ENCODE data around the gene GUCA2B. TPM values are rescaled to one million over a fixed set of nuclear protein-coding genes. Genes with fewer than 3 reads are reported as not detected.

Gene GUCA2B
- total RNA-seq, 2 donors from 2014 or later, result not detected

- intact Hi-C loops (cut with DNase I), result no loop called here
- DNase-seq (no peak), ATAC-seq (no peak)
Measured at GRCh38 chr1:42163536-42164503, 10.6 kb downstream of the GUCA2B start.

GRCh38 chr1:42164551-42165420 is 11.6 kb downstream of the GUCA2B start, which contains the start of gene GUCA2A:
GUCA2A (minus strand) TSS chr1:42164745; CDS start chr1:42164712, 33 bp downstream.
- intact Hi-C loops (cut with DNase I), result no loop called here
- ATAC-seq, result no peak

DNA sequence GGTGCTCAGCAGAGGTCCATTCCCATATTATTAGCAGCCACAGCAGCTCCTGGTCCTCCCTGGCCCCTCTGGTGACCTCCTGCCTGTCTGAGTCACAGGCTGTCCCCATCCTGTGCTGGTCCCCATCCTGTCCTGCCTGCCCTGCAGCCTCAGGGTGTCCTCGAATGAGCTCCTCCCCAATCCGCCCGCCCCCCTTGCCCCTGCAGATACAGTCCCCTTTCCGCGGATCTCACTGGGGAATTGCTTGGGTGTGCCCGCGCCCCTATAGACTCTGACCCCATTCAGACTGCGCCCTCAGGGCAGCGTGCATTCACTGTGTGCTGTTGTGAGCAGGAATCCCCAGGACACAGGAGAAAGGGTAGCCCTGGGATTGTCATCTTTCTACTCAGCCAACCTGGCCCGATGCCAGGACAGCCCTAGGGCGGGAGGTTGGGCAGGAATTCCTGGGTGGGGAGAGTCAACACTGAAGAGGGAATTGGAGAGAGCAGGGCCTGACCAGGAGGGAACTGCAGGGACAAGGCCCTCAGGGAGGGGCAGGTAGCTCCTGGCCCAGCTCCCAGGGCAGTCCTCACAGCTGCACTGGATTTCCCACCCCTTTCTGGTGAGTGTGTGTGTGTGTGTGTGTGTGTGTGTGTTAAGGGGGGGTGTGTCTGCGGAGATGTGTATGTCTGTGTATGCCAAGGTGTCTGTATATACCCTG is 12.5 kb downstream of the GUCA2B start:
- DNase-seq, result peak; percentile 57
- ATAC-seq, result peak; percentile 48 to 70
- intact Hi-C loops (cut with DNase I), result no loop called here

More at GRCh38 chr1:42164551-42165420, 11.6 kb downstream of the GUCA2B start, which contains the start of gene GUCA2A:
- no peak for DNase-seq

GRCh38 chr1:42167611-42168390 is 14.6 kb downstream of the GUCA2B start:
- ATAC-seq (no peak), DNase-seq (no peak)
- intact Hi-C loops (cut with DNase I), result no loop called here

DNA sequence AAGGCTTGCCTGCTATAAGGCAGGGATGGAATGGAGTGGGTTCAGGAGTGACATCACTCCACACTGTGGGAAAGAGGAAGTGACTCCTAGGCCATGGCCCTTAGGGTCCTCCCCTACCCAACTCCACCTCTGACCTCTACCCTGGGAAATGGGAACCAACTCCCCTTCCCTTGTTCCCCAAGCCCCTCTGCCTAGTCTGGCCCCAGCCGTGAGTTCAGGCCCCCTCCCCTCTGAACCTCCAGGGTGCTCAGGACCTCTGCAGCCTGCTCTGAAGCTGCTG is 15.1 kb downstream of the GUCA2B start:
- intact Hi-C loops (cut with DNase I), result no loop called here
- DNase-seq, result no peak

DNA sequence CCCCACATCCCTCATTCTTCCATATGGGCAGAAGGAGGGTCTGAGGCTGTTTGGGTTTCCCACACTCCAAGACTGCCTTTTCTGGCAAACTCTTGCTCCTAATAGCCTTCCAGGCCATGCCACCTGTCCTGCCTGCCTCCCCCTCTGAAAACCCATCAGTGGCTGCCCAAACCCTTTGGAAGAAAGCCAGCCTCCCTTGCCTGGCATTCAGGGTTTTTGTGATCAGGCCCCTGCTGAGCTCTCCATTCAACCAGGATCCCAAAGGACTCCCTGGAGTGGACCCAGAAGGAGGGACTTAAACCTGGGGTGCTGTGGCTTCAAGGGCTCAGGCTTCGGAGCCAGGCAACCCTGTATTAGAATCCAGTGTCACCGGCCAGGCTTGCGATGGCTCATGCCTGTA is 15.6 kb downstream of the GUCA2B start:
- DNase-seq (no peak), ATAC-seq (no peak)
- intact Hi-C loops (cut with DNase I), result no loop called here

More for the DNA sequence above, 15.1 kb downstream of the GUCA2B start:
- no peak for ATAC-seq

GRCh38 chr1:42170779-42171621 is 17.8 kb downstream of the GUCA2B start:
- DNase-seq (no peak), ATAC-seq (no peak)
- intact Hi-C loops (cut with DNase I), result loop anchor here (5.0 kb wide), 2 partner anchors 166 to 364 kb away; partner anchors contain the start of gene FOXJ3 (in 1 of the 2)

GRCh38 chr1:42171679-42172266 is 18.6 kb downstream of the GUCA2B start:
- ATAC-seq (no peak), DNase-seq (no peak)
- intact Hi-C loops (cut with DNase I), result loop anchor here (5.0 kb wide), 2 partner anchors 166 to 364 kb away; partner anchors contain the start of gene FOXJ3 (in 1 of the 2)

DNA sequence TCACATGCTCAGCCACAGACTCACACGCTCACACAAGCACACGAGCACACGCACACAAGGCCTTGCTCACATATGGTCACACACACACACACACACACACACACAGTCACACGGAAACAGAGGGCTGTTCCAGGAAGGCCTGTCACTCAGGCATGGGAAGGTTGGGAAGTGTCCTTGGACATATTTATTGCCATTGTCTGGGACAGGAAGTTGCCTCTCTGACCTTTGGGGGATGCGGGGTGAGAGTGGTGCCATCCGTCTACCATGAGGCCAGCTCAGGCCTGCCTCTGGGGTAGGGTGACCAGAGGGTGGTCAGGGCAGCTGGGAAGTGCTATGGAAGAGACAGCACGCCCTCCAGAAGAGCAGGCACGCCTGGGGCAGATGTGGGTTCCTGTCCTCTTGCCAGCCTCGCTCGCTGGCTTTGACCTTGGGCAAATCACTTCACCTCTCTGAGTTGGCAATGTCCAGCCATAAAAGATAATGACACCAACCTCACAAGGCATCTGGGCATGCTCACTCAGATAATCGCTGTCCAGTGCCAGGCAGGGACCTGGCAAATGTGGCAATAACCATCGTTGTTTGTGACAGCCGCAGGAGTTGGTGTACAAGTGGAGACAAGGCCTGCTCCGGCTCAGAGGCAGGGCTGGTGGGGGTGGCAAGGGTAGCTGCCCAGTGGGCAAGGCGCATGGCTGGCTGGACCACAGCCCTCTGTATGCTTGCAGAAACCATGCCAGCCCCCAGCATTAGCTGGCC is 19.3 kb downstream of the GUCA2B start:
- intact Hi-C loops (cut with DNase I), result loop anchor here (5.0 kb wide), 2 partner anchors 165 to 365 kb away; partner anchors contain the start of gene FOXJ3 (in 1 of the 2)
- DNase-seq, result peak; percentile 46

GRCh38 chr1:42173155-42173933 is 20.1 kb downstream of the GUCA2B start:
- ATAC-seq, result peak; percentile 66 to 67
- peak; percentile 60 for DNase-seq
- intact Hi-C loops (cut with DNase I), result loop anchor here (5.0 kb wide), 2 partner anchors 164 to 366 kb away; partner anchors contain the start of gene FOXJ3 (in 1 of the 2)

More for the DNA sequence above, 19.3 kb downstream of the GUCA2B start:
- ATAC-seq, result peak; percentile 62 to 69

DNA sequence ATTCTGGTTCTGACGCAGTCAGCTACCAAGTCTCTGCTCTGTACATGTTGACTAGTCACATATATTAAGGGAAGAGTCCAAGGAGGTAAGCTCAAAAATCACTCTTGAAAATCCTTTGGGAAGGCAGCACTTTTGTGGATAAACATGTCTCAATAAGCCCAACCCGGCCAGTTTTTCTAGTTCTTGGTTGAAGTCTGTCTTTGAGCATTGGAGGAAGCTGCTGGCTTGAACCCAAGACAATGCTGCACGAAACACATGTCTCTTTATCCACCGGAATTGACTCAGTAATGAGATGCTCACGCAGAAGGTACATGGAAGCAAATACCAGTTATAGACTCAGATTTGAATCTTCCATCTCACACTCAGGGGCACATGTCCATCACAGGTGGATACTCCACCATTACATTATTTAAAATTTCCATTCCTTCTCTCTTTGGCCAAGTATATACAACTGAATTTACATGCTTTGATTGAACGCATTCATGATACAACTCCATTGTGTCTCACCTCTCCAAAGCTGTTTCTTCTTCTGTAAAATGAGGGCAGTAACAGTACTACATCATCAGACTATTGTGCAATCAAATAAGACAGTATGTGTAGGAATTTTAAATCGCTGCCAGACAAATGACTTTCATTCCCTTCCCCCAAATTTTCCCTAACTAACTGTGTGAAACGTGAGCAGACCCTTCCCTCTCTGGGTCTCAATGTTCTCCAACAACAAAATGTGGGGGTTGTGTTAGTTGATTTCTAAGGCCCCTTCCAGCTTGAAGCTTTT is 20.9 kb downstream of the GUCA2B start:
- ATAC-seq, result peak in 1 of 2 donors; percentile 6
- DNase-seq, result no peak
- intact Hi-C loops (cut with DNase I), result loop anchor here (5.0 kb wide), 2 partner anchors 163 to 367 kb away; partner anchors contain the start of gene FOXJ3 (in 1 of the 2)

DNA sequence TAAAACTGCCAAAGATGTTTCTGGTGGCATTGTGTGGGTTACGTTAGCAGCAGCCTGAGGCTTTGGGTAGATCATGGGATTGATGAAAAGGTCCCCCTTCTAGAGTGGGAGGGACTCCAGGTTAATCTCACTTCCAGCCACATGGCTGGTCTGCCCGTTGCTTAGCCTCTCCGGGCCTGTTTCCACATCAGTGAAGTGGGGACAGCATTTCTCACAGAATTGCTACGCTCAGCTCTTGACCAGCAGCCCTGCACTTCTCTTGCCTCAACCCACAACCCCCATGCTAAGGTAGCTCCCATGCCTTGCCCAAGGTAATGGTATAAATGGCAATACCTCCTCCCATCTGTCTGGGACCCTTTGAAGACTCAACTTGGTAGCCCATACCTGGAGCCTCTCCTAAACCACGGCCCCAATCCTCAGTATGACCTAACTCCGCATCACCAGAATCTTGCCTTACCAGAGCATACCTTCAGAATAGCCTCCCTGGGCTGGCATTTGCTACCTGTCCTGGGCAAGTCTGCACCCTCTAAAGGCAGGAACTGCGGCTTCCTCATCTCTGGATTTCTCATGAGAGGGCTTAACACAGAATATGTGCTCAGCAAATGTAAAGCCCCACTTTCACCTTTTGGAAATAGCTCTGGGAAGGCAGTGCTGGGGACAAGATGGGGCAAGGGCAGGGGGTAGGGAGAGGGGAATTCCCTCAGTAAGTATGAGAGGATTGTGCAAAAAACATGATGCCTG is 22.3 kb downstream of the GUCA2B start:
- ATAC-seq (no peak), DNase-seq (no peak)
- intact Hi-C loops (cut with DNase I), result loop anchor here in 1 of 2 donors (5.0 kb wide), 1 partner anchor 157 kb away; no protein-coding TSS in a partner anchor

- intact Hi-C loops (cut with DNase I), result loop anchor here in 1 of 2 donors (5.0 kb wide), 1 partner anchor 155 kb away; no protein-coding TSS in a partner anchor
- DNase-seq (no peak), ATAC-seq (peak in 1 of 2 donors; percentile 21)
Measured at GRCh38 chr1:42176902-42177519, 23.8 kb downstream of the GUCA2B start.
